Stimulated activated CD4-positive, alpha-beta T cell treated with anti-CD3 and anti-CD28 coated beads, Interleukin-2, amount 100 ng/mL, for 24 hours (primary cell): ENCODE results near the gene ORMDL1.
A peak's percentile ranks its signal among the peaks of the same experiment; 100 is the strongest.
"Not testable (repeated sequence)": the region's sequence is repeated elsewhere in the genome, so short reads cannot be mapped to it uniquely, and the experiment has no call there.

ENCODE experiments used
- DNase-seq, 2 donors: peaks; one replicate each; pipeline ENCODE4 v3.0.0-alpha.2; 2020

The ORMDL1 gene

DNA sequence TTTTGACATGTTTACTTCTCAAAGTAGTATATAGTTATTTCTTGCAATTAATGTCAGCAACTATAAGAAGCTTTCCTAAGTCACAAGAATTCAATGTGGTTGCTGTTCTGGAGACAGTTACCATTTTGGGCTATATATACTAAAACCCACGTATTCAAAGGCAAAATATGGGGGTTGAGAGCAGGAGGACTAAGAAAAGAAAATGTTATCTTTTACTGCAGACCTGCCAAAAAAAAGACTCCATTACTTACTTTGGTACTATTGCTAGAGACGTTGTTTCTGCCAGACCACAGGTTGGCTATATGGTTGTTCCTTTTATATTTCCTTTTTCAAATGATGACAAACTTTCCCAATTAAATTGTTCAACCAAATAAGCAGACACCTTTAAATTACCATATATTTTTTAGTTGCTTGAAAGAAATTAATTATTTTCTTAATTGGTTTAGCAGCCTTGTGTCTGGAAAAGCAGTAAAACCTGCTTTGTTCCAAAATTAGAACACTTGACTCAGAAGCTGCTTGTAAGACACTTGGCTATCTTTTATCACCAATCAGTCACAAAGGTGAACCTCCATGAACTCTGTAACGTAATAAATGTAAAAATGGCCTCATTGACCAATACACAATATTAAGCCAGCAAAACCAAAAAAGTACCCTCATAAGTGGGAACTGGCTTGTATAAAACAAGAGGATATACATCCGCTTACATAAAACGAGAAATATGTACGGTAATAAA, 13.4 kb downstream of the ORMDL1 start:
- DNase-seq = no peak

GRCh38 chr2:189763908-189764661, 20.1 kb downstream of the ORMDL1 start:
- DNase-seq = no peak

- DNase-seq = peak; percentile 92 to 93
Measured at GRCh38 chr2:189762551-189763298, 21.4 kb downstream of the ORMDL1 start, which contains the start of gene OSGEPL1. OSGEPL1 (minus strand) TSS chr2:189762792; CDS start chr2:189761640, 1,152 bp downstream.

DNA sequence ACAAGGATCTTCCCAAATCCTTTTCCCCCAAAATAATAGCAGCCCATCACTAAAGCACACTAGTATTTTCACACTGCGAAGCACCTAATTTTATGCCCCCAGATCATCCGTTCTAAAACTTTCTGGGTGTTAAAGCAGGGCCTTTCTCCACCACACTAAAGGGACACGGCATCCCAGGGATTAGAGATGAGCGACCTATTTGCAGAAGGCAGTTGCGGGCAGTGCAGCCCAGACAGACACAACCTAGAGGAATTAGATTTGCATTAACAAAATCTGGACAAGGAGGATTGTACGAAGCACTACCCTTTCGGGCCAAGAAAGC, 21.9 kb downstream of the ORMDL1 start:
- no peak for DNase-seq

- DNase-seq = not testable (repeated sequence)
Measured at GRCh38 chr2:189760154-189760553, 24.0 kb downstream of the ORMDL1 start.

DNA sequence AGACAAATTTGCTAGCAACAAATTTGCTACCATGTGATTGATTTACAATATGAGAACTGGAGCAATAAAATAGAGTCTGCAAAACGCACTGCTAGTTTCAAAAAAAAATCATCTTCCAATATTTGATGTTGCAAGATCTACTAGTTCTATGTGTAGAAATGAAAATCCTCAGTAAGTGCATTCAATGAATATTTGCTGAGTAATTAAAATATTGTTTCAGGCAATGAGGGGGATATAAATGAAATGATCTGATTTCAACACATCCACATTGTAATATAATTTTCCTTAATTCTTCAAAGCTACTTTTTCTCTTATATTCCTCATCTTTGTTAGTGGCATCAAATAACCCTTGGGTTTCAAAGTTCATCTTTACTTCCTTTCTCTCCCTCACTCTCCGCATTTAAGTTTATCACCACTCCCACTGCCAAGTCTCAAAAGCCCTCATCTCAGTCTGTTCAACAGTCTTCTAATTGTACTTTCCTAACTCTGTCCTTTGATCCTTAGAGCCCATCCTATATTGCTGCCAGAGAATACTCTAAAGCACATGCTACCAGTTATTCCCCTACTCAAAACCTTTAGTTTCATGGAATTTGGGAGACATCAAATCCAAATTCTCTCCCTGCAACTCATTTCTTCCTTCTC, 27.7 kb downstream of the ORMDL1 start:
- no peak for DNase-seq

DNA sequence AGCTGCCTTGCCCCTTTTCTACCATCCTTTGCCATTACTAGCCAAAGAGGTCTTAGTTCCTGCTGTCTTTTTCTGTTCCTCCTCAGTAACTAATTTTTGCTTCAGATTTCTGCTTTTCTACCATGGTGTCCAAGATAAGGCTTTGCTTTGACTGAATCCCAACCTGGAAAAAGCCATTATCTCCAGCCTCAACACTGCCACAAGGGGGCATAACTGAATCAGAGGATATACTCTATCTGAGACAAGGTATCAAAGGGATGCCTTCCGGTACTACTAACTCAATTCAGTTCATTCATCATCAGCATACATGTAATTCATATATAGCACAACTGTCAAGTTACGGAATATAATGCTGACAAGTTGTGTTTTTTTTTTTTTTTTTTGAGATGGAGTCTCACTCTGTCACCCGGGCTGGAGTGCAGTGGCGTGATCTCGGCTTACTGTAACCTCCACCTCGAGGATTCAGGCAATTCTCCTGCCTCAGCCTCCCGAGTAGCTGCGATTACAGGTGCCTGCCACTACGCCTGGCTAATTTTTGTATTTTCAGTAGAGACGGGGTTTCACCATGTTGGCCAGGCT, 33.0 kb downstream of the ORMDL1 start:
- DNase-seq = peak; percentile 19 to 44

GRCh38 chr2:189729430-189729829, 54.7 kb downstream of the ORMDL1 start:
- DNase-seq = no peak

- no peak for DNase-seq
Measured at GRCh38 chr2:189726849-189727248, 57.3 kb downstream of the ORMDL1 start.

GRCh38 chr2:189726271-189726670, 57.9 kb downstream of the ORMDL1 start:
- DNase-seq = no peak

GRCh38 chr2:189723192-189723591, 60.9 kb downstream of the ORMDL1 start:
- DNase-seq = no peak
